ENCODE measurements around the gene PSEN2.

- TF ChIP-seq, protein P1, sequence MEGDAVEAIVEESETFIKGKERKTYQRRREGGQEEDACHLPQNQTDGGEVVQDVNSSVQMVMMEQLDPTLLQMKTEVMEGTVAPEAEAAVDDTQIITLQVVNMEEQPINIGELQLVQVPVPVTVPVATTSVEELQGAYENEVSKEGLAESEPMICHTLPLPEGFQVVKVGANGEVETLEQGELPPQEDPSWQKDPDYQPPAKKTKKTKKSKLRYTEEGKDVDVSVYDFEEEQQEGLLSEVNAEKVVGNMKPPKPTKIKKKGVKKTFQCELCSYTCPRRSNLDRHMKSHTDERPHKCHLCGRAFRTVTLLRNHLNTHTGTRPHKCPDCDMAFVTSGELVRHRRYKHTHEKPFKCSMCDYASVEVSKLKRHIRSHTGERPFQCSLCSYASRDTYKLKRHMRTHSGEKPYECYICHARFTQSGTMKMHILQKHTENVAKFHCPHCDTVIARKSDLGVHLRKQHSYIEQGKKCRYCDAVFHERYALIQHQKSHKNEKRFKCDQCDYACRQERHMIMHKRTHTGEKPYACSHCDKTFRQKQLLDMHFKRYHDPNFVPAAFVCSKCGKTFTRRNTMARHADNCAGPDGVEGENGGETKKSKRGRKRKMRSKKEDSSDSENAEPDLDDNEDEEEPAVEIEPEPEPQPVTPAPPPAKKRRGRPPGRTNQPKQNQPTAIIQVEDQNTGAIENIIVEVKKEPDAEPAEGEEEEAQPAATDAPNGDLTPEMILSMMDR (conservative IDR thresholded peaks at IDR 0.05 in 1 of 2, IDR thresholded peaks at IDR 0.05 in 1 of 2; ENCODE audit: low read depth in 1 of 2, low read length in 2 of 2), result no peak
- TF ChIP-seq EZH2 (IDR thresholded peaks at IDR 0.05; ENCODE audit: low read length, missing control alignments), result no peak
Observed at GRCh38 chr1:226882631-226883409, 12.4 kb downstream of the PSEN2 start.
